Hepatic stellate cell (primary cell): Measurements from ENCODE around the gene ERP44.

Experiments used
- DNase-seq: peaks from one replicate; pipeline ENCODE4 v3.0.0; 2011; ENCODE audit warnings: low spot score

The ERP44 gene

GRCh38 chr9:99936947-99937587 lies 161.7 kb downstream of the ERP44 start:
- no peak for DNase-seq

GRCh38 chr9:99931155-99931840 lies 167.5 kb downstream of the ERP44 start:
- no peak for DNase-seq

DNA sequence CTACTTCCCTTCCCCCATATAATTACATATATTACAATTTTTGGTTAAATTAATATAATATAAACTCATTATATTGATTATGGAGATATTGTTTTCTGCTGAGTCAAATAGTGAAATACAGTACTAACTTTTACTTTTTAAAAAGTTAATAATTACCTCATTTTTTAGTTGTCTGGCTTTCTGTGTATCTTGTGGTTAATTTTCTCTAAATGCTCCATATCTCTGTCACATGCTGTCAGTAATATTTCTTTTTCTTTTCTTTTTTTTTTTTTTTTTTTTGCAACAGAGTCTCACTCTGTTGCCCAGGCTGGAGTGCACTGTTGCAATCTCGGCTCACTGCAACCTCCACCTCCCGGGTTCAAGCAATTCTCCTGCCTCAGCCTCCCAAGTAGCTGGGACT lies 169.1 kb downstream of the ERP44 start:
- DNase-seq: no peak
